Activated CD8-positive, alpha-beta memory T cell treated with anti-CD3 and anti-CD28 coated beads, Interleukin-2, amount 50 U/mL, for 1 hour (primary cell): ENCODE measurements around the gene TADA3.

Experiments used
- DNase-seq: peaks from one replicate; pipeline ENCODE4 v3.0.0-alpha.2; 2020; ENCODE audit errors: extremely low read depth

Gene TADA3, protein sequence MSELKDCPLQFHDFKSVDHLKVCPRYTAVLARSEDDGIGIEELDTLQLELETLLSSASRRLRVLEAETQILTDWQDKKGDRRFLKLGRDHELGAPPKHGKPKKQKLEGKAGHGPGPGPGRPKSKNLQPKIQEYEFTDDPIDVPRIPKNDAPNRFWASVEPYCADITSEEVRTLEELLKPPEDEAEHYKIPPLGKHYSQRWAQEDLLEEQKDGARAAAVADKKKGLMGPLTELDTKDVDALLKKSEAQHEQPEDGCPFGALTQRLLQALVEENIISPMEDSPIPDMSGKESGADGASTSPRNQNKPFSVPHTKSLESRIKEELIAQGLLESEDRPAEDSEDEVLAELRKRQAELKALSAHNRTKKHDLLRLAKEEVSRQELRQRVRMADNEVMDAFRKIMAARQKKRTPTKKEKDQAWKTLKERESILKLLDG

DNA sequence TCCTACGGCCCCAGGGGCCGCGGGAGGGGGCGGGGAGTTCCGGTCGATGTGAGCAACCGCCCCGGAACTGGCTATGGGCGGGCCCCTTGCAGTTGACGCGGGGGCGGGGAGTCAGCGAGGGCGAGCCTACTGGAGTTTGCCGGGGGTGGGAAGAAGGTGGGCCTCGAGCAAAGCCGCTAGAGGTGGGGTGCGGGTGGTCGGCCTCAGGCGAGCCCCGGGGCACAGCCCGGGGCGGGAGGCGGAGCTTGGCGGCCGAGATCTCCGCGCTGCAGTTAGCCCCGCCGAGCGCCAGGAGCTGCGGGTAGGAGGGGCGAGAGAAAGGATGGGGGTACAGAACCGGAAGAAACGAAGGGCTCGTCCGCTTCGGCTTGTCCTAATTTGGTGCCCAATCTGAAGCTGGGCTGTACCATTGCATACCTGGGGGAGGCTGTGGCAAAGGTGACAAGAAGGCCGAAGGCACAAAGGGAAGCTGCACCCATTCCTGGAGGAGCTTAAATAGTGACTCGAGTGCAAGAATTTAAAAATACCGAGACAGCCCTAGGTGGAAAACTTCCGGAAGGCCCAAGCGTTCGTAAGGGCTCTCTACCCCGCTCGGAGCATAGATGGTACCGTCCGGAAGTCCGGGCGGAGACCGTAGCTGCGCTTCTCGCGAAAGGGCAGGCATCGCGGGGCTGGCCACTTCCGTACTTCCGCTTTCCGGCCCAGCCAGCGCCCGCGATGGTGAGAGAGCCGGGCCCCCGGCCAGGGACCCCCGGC is at the start of gene TADA3, which contains the start of gene ARPC4:
TADA3 (minus strand) TSS at position 69 of the 756 bp plus-strand sequence. CDS start 1,007 bp downstream, outside the sequence.
ARPC4 (plus strand) TSS at position 678 of the 756 bp plus-strand sequence; CDS start at position 718, 40 bp downstream.
- DNase-seq: peak; percentile 81

DNA sequence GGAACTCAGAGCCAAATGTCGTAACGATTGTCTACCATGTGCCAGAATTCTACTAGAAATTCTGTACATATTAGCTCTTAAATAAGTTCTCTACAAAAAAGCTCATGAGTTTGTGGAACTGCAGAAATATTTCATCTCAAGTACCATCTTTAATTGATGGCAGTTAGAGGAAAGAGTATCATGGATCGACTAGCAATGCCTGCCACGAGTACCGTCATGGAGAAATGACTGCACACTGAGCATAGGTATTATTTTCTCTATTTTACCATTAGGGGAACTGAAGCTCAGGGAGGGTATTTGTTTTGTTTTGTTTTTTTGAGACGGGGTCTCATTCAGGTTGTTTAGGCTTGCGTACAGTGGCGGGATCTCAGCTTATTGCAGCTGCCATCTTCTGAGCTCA is 48.7 kb upstream of the TADA3 start:
- DNase-seq: no peak

DNA sequence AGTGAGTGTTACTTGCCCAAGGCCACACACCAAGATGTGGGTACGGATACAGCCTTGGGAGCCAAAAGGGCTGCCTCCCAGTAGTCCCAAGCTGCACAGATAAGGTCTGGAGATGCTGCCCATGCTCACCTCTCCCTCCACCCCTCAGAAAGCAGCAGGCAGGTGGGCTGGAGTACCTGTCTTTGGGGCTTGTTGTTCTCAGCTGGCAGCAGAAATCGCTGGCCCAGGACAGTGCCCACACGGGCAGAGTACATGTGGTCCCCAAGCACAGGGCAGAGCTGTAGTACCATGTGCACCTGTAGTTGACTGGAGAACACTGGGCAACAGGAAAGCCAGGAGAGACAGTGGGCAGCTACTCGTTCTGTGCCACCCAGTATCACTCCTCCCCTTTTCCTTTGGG is 46.6 kb upstream of the TADA3 start:
- no peak for DNase-seq

DNA sequence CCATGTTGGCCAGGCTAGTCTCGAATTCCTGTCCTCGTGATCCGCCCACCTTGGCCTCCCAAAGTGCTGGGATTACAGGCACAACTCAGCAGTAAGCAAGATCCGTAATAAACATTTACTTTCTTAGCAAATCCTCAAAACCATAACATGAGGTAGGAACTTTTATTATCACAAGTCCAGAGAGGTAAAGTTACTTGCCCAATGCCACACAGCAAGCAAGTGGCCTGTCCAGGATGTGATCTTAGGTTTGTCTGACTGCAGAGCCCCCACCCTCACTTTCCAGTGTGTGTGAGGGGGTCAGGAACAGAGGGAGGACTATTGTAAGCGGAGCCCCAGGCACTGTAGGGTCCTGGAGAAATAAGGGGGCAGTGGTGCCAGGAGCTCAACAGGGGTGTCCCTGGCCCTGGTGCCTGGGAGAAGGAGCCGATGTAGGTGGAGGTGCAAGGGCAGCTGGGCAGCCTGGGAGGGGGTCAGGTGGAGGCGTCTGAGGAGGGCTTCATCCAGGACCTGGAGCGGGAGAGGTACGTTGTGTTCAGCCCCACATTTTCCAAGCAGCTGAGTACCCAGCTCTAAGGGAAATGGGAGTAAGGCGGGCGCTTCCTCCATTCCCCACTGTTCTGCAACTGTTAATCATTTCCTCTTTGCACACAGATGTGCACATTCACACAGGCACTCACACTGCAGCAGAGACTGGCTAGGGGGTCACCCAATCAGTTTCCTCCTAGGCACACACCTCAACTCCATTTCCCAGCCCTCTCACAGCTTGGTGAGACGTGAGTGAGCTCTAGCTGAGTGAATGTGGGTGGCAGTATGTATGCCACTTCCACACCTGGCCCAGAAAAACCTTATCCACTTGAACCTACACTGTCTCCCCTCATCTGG is 45.7 kb upstream of the TADA3 start:
- DNase-seq: no peak

DNA sequence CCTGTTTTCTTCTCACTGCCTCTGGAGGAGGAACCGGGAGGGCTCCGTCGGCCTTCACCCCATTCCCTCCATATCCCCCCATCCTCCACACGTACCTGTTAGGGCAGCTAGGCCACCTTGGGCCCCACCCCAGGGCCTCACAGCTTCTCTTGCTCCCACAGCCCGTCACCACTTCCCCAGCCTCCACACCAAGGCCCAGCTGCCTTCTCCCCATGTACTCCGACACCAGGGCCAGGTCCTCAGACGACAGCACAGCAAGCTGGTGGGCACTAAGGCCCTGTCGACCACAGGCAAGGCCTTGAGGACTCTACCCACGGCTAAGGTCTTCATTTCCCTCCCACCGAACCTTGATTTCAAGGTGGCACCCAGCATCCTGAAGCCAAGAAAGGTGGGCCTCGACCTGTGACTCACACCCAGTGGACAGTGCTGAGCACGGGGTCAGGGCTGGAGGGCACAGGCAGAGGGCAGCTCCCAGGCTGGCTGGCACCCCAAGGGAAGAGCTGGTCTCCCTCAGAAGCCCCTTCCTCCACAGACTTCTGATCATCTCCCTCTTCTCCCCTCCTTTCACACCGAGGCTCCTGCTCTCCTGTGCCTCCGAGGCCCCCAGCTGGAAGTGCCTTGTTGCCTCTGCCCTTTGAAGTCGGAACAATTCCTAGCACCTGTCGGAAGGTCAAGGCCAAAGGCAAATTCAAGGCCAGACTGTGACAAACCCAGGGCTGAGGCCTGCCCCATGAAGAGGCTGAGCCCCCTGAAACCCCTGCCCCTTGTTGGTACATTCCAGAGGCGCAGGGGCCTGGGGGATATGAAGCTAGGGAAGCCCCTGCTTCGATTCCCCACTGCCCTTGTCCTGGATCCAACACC is 42.5 kb upstream of the TADA3 start:
- no peak for DNase-seq

DNA sequence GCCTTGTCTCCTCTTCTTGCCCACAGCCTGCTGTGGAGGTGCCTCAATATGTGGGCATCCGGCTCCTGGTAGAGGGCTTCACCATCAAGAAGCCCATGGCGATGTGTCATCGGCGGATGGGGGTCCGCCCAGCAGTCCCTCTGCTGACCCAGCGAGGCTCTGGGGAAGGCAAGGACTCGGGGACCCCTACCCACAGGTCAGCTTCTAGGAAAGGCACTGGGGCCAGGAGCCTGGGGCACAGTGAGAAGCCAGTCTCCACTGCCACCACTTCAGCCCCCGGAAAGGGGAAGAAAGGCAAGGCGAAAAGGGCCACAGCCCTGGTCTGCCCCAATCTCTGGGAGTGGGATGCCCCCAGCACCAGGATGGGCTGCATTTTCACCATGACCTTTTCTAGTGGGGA is 40.8 kb upstream of the TADA3 start:
- DNase-seq: no peak

DNA sequence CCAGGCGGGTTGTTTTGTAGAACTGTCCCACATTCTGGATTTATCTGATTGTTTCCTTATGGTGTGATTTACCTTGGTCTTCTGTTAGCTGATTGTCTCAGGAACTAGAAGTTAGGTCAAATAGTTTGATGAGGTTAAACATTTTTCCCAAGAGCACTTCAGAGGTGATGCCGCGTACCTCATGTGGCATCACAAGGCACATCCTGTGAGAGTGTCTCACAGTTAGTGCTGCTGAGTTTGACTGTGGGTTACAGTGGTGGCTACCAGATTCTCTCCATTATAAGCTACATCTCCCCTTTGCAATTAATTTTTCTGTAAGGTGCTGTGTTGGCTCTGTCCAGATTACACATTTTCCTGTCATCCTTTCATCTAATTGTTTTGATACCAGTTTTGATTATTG is 39.0 kb upstream of the TADA3 start:
- DNase-seq: no peak

DNA sequence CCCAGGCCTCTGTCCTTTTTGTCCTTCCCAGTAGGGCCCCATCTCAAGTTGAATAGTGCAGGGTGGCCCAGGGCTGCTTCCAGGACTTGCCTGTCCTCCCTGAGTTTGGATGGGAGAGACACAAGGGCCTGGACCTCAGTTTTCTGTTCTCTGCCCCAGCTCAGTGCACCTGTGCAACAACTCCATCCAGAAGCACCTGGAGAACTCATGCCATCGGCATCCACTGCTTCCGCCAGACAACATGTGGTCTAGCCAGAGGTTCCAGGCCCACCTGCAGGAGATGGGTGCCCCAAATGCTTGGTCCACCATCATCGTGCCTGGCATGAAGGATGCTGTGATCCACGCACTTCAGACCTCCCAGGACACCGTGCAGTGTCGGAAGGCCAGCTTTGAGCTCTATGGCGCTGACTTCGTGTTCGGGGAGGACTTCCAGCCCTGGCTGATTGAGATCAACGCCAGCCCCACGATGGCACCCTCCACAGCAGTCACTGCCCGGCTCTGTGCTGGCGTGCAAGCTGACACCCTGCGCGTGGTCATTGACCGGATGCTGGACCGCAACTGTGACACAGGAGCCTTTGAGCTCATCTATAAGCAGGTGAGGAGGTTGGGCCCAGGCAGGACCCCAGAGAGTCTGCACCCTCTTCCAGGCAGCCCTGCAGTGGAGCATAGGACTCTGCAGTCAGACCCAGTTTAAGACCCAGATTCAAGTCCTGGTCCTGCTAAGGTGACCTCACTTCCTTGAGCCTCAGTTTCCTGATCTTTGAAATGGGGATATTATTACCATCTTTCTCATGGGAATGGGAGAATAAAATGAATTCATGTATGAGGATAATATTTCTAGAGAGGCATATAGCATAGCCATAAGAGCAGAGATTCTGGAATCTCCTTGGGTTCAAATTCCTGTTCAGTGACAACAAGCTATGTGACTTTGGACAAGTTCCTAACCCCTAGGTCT is 36.8 kb upstream of the TADA3 start:
- no peak for DNase-seq

DNA sequence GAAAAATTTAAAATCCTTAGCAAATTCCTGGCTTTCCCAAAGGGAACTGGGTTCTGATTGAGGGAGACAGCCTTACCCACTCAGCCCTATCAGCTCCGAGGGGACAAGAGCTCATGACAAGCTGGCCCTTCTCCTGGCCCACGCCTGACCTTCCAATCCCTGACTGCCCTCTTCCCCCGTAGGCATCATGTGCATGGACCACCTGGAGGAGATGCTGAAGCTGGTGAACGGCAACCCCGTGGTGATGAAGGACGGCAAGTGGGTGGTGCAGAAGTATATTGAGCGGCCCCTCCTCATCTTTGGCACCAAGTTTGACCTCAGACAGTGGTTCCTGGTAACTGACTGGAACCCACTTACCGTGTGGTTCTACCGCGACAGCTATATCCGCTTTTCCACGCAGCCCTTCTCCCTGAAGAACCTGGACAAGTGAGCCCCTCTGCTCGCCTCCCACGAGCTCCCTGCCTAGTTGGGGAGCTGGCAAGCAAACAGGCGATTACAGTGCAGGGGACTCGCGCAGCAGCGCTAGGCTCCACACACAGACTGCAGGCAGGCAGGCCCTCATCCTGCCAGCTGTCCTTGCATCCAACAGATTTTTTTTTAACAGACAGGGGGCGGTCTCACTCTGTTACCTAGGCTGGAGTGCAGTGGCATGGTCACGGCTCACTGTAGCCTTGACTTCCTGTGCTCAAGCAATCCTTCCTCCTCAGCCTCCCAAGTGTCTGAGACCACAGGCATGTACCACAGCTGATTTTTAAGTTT is 34.7 kb upstream of the TADA3 start:
- no peak for DNase-seq

DNA sequence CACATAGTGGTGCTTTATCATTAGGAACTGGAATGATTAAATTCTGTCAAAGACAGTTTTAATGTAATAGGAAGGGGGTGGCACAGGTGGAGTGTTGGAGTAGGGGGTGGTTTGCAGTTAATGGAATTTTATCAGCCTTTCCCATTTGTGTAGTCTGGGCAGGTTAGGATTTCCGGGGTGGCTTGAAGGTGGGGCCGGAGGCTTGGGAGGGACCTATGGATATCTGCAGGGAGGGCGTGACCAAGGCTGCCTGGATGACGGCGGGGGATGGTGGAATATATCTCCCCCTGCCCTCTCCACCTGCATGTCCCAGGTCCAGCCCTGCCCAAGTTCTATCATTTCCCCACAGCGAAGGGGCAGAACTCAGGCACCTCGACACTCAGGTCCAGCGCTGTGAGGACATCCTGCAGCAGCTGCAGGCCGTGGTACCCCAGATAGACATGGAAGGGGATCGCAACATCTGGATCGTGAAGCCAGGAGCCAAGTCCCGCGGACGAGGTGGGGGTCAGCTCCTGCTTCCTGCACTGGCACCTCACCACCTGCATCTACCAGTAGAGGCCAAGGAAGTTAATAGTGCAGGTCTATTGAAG is 33.3 kb upstream of the TADA3 start:
- no peak for DNase-seq

DNA sequence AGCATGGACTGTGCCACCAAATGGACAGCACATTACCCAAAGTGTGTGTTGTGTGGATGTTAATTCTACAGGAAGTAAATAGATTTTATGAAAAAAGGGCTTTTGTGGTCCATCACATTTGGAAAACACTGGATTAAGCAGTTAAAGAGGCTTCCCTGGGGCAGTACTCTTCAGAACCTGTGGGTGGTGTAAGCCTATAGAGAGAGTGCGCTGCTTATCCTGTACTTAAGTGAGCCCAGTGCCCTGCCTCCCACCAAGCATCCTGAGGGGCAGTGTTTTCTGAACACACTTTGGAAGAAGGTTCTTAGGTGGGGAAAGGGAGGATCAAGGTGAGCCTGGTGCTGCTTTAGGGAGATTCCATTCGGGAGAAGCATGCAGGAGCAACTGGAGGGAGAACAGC is 28.7 kb upstream of the TADA3 start:
- DNase-seq: no peak

DNA sequence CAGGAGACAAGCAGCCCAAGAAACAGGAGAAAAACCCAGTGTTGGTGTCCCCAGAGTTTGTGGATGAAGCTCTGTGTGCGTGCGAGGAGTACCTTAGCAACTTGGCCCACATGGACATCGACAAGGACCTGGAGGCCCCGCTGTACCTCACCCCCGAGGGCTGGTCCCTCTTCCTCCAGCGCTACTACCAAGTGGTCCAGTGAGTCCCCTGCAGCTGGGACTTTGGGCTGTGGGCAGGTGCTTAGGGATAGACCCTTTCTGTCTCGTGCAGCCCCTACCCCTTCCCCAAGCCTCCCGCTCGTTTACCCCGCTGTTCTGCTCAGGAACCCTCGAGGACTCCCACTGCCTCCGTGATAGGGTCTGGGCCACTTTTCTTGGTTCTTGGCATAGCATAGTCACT is 28.3 kb upstream of the TADA3 start:
- DNase-seq: no peak

DNA sequence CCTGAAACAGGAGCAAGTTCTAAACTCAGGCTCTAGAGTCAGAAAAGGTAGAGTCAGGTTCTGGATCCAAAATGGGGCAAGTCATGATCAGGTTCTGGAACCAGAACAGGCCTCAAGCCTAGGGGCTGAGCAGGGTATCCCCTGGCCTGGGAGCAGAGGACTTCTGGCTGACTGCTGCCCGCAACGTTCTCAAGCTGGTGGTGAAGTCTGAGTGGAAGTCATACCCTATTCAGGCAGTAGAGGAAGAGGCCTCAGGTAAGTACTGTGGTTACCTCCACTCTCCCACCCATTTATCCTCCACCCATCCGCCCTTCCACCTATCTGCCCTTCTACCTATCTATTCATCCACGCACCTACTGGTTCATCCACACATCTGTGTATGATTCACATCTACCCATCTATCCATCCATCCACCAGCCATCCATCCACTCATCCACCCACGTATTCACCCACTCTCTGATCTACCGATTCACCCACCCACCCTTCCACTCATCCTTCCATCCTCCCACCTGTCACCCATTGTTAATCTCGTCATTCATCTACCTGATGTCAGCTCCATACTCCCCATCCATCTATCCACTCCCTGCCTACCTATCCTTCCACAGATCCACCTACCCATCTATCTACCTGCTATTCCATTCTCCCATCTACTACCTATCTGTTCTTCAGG is 26.5 kb upstream of the TADA3 start:
- no peak for DNase-seq

DNA sequence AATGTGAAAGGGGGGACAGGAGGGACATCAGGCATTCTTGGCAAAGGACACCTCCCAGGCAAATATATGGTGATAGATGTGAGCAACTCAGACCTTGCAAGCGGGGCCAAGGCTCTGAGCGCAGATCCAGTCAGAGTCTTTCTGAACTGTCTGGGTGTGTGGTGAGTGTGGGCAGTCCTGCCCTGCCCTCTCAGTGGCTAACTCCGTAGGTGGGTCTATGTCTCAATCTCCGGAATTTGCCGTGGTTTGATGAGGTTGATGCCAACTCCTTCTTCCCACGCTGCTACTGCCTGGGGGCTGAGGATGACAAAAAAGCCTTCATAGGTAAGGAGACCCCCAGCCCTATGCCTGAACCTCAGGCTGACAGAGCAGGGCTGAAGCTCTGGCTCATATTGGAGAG is 25.2 kb upstream of the TADA3 start:
- DNase-seq: no peak

DNA sequence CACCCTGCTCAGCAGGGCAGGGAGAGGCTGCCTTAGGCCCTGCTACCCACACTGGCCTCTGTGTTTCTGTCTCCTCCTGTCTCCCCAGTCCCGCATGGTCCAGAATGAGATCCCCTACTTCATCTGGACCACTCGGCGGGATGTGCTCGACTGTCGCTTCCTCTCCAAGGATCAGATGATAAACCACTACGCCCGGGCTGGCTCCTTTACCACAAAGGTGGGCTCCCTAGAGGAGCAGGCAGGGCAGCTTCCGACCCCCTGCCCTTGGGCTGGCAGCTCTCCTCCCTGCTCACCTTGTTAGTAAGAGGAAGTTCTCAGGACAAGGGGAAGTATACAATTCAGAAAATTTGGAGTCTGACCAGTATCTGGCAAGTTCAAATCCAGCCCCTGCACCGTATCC is 23.7 kb upstream of the TADA3 start:
- DNase-seq: no peak

DNA sequence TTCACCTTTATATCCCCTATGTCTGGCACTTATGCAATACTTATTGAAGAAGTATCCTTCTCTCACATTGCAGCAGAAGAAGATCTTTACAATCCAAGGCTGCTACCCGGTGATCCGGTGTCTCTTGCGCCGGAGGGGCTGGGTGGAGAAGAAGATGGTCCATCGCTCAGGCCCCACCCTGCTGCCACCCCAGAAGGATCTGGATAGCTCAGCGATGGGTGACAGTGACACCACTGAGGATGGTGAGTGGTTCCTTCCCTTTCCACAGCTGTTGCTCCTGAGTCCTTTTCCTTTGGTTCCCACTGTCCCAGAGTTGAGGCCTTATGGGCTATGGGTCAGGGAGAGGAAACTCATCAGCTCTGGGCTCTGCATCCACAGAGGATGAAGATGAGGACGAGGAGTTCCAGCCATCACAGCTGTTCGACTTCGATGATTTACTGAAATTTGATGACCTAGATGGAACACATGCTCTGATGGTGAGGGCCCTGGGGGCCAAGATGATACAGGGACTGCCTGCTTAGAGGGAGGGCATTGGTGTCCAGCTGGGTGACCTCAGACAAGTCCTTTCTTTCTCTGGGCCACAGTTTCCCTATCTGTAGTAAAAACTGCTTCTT is 20.7 kb upstream of the TADA3 start:
- DNase-seq: no peak

DNA sequence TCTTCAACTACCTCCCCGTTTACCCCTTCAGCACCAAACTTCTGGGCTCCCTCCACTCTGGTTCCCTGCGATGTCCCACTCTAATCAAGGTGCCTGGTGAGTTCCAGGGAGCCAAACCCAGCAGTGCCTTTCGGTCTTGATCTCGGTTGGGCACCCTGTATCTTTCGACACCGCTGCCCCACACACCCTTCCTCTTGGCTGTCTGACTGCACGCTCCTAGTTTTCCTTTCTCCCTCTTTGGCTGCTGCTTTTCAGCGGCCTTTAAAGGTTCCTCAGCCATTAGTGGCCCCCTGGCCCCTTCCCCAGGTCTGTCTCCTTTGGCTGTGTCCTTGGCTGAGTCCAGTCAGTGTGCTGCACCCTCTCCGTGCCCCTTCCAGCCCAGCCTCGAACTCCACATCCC is 18.6 kb upstream of the TADA3 start:
- no peak for DNase-seq

DNA sequence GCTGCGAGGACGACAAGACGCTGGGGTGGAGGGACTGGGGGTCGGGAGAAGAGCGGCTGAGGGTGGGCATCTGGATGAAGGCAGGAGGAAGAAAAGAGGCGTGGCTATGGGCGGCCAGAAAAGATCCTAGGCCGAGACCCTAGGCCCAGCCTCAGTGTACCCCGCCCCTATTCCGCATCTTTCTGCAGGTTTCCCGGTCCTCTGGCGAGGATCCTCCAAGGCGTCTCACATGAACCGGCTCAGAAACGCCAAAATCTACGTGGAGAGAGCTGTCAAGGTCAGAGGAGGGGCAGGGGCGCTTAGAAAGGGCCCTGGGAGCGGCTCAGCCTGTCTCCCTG is 18.1 kb upstream of the TADA3 start:
- DNase-seq: no peak
